ENCODE data around the gene CIRBP. TPM values are rescaled to one million over a fixed set of nuclear protein-coding genes. Genes with fewer than 3 reads are reported as not detected.

Gene CIRBP
- total and polyA plus RNA-seq, 2 of the 13 experiments (the other 11 are each of a cell fraction or from before 2014, with no cell fraction given): 133 to 140 TPM

DNA sequence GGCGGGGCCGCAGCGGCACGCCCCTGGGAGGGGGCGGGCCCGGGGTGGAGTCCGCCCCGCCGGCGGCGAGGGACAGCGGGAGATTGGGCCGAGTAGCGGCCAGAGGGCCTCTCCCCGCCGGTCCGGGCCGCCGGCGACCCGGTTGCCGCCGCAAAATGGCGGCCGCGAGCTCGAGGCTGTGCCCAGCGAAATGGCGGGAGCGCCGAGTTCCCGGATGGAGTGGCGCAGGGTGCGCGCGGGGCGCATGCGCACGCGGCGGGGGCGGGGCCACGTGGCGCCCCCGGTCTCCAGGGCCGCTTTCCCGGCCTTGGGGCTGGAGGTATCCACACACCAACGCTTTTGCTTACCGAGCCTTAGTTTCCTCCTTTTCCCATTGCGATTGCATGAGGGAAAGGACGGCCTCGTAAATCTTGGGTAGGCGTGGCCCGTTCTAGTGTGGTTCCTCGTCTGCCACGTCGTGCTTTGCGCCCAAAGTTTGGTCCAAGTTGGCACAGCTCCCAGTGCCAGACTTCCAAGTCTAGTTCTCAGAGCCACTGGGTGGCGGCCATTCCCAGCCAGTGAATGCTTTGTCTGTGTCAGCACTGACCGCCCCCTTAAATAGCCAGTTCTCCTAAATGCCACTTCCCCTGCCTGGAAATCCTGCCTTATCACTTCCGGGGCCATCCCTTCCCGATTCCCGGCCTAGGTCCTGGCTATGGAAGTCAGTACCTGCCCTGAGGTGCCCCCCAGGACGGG, 513 bp downstream of the CIRBP start (continued):
- TF ChIP-seq, protein P1, sequence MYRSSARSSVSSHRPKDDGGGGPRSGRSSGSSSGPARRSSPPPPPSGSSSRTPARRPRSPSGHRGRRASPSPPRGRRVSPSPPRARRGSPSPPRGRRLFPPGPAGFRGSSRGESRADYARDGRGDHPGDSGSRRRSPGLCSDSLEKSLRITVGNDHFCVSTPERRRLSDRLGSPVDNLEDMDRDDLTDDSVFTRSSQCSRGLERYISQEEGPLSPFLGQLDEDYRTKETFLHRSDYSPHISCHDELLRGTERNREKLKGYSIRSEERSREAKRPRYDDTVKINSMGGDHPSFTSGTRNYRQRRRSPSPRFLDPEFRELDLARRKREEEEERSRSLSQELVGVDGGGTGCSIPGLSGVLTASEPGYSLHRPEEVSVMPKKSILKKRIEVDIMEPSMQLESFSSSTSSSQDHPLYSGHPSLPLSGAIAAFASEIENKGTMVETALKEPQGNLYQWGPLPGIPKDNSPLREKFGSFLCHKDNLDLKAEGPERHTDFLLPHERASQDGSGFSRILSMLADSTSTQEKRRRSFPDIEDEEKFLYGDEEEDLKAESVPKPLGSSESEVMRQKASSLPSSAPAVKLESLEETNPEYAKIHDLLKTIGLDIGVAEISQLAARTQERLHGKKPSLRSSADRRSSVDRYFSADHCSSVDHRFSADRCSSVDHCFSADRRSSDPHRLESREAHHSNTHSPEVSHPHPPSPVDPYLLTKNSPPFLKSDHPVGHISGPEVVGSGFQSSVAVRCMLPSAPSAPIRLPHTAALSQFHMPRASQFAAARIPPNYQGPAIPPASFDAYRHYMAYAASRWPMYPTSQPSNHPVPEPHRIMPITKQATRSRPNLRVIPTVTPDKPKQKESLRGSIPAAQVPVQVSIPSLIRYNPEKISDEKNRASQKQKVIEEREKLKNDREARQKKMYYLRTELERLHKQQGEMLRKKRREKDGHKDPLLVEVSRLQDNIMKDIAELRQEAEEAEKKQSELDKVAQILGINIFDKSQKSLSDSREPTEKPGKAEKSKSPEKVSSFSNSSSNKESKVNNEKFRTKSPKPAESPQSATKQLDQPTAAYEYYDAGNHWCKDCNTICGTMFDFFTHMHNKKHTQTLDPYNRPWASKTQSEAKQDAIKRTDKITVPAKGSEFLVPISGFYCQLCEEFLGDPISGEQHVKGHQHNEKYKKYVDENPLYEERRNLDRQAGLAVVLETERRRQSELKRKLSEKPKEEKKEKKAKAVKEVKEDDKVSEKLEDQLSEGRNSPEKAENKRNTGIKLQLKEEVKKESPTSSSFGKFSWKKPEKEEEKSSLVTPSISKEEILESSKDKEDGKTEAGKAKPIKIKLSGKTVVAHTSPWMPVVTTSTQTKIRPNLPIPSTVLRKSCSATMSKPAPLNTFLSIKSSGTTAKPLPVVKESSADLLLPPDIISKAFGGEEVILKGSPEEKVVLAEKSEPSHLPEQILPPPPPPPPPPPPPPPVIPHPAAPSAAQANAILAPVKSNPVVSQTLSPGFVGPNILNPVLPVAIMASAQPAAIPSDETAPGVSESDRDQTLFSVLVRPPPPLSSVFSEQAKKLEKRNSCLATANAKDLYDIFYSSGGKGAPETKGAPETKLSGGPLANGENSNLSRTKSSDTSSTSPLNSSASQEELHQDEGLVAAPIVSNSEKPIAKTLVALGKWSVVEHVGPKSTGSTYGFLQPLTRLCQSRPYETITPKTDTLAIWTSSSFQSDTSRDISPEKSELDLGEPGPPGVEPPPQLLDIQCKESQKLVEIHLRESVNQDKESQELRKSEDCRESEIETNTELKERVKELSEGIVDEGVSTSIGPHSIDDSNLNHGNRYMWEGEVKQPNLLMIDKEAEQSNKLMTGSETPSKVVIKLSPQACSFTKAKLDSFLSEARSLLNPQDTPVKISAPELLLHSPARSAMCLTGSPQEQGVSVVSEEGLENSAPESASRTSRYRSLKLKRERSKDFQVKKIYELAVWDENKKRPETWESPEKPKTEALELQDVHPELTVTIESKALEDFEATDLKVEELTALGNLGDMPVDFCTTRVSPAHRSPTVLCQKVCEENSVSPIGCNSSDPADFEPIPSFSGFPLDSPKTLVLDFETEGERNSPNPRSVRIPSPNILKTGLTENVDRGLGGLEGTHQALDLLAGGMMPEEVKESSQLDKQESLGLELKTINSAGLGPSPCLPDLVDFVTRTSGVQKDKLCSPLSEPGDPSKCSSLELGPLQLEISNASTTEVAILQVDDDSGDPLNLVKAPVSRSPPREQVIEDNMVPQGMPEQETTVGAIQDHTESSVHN (CRISPR knock-in tag; IDR thresholded peaks at IDR 0.05): no peak
- TF ChIP-seq ZNF10 (CRISPR knock-in tag; IDR thresholded peaks at IDR 0.05; ENCODE audit: borderline replicate concordance, low read depth) (no peak), KDM6A (CRISPR knock-in tag; IDR thresholded peaks at IDR 0.05; ENCODE audit: low read depth) (no peak), ZNF350 (CRISPR knock-in tag; IDR thresholded peaks at IDR 0.05; ENCODE audit: borderline replicate concordance, low read depth) (0 out of 2 replicates have a peak, but pooled peaks have one; percentile 39), ZNF460 (CRISPR knock-in tag; IDR thresholded peaks at IDR 0.05; ENCODE audit: borderline replicate concordance) (no peak), ZNF136 (CRISPR knock-in tag; IDR thresholded peaks at IDR 0.05; ENCODE audit: low read depth) (no peak), ZNF383 (CRISPR knock-in tag; IDR thresholded peaks at IDR 0.05; ENCODE audit: borderline replicate concordance) (no peak), ZNF644 (CRISPR knock-in tag; IDR thresholded peaks at IDR 0.05; ENCODE audit: low read depth) (no peak), ZSCAN25 (CRISPR knock-in tag; IDR thresholded peaks at IDR 0.05) (no peak), SMAD1 (CRISPR knock-in tag; IDR thresholded peaks at IDR 0.05; ENCODE audit: borderline replicate concordance, low read depth) (no peak)
- TF ChIP-seq, protein P2, sequence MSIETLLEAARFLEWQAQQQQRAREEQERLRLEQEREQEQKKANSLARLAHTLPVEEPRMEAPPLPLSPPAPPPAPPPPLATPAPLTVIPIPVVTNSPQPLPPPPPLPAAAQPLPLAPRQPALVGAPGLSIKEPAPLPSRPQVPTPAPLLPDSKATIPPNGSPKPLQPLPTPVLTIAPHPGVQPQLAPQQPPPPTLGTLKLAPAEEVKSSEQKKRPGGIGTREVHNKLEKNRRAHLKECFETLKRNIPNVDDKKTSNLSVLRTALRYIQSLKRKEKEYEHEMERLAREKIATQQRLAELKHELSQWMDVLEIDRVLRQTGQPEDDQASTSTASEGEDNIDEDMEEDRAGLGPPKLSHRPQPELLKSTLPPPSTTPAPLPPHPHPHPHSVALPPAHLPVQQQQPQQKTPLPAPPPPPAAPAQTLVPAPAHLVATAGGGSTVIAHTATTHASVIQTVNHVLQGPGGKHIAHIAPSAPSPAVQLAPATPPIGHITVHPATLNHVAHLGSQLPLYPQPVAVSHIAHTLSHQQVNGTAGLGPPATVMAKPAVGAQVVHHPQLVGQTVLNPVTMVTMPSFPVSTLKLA (IDR thresholded peaks at IDR 0.05): peak; percentile 61; the same call in 1 of the 2 replicates
- TF ChIP-seq, protein P3, sequence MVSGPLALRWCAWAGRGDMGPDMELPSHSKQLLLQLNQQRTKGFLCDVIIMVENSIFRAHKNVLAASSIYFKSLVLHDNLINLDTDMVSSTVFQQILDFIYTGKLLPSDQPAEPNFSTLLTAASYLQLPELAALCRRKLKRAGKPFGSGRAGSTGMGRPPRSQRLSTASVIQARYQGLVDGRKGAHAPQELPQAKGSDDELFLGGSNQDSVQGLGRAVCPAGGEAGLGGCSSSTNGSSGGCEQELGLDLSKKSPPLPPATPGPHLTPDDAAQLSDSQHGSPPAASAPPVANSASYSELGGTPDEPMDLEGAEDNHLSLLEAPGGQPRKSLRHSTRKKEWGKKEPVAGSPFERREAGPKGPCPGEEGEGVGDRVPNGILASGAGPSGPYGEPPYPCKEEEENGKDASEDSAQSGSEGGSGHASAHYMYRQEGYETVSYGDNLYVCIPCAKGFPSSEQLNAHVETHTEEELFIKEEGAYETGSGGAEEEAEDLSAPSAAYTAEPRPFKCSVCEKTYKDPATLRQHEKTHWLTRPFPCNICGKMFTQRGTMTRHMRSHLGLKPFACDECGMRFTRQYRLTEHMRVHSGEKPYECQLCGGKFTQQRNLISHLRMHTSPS (CRISPR knock-in tag; IDR thresholded peaks at IDR 0.05; ENCODE audit: low read depth): no peak
- TF ChIP-seq, protein P4, sequence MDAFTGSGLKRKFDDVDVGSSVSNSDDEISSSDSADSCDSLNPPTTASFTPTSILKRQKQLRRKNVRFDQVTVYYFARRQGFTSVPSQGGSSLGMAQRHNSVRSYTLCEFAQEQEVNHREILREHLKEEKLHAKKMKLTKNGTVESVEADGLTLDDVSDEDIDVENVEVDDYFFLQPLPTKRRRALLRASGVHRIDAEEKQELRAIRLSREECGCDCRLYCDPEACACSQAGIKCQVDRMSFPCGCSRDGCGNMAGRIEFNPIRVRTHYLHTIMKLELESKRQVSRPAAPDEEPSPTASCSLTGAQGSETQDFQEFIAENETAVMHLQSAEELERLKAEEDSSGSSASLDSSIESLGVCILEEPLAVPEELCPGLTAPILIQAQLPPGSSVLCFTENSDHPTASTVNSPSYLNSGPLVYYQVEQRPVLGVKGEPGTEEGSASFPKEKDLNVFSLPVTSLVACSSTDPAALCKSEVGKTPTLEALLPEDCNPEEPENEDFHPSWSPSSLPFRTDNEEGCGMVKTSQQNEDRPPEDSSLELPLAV (CRISPR knock-in tag; conservative IDR thresholded peaks at IDR 0.05; ENCODE audit: low read depth): 0 out of 2 replicates have a peak, but pooled peaks have one; percentile 24
- TF ChIP-seq, protein P5, sequence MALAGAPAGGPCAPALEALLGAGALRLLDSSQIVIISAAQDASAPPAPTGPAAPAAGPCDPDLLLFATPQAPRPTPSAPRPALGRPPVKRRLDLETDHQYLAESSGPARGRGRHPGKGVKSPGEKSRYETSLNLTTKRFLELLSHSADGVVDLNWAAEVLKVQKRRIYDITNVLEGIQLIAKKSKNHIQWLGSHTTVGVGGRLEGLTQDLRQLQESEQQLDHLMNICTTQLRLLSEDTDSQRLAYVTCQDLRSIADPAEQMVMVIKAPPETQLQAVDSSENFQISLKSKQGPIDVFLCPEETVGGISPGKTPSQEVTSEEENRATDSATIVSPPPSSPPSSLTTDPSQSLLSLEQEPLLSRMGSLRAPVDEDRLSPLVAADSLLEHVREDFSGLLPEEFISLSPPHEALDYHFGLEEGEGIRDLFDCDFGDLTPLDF (CRISPR knock-in tag; IDR thresholded peaks at IDR 0.05): no peak

Data from HepG2 (cell line).